ENCODE results near the gene VSIG4. TPM values are rescaled to one million over a fixed set of nuclear protein-coding genes. Genes with fewer than 3 reads are reported as not detected.

The VSIG4 gene
- total and polyA plus RNA-seq, 2 of the 8 experiments (the other 6 are each of a cell fraction or from before 2014, with no cell fraction given) = not detected

DNA sequence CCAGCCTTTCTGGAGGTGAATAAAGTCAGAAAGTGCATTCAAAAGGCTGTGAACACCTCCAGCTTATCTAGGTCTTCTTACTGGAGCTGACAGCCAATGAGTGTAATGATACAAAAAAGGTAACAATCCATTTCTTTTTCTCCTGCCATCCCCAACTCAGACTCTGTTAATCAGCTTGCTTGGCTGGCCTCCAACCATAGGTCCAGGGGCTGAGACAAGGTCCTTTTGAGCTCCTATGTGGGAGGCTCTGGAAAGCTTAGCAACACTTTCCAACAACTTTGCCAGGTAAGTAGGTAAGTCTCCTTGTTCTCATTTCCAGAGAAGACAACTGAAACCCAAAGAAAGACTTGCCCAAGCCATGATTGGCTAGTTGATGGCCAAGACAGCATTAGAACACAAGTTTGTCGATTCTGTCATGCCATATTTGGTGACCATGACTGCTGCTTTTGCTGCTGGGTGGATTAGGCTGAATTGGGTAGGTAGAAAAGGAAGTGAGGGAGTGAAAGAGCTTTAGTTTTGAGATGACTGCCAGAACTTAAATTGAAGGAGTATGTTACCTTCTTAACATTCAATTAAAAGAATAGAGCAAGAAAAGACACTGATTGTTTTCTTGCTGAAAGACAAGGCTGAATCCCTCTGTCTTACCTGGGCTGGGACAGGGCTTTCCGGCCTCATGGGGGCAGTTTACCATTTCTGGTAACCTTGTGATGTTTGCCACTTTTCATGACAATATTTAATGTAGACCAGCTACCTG is 22.8 kb downstream of the VSIG4 start:
- FAIRE-seq = no peak
- no peak overlapping the region for H3K27ac ChIP-seq (ENCODE audit: low read depth, low read length)
- no peaks in the 10 kb centered on the region for H3K27me3 ChIP-seq (replicated peaks in 1 of 4; ENCODE audit: control insufficient read depth in 3 of 4, extremely low read depth in 1 of 4, insufficient read depth in 3 of 4, low read length in 3 of 4)
- POLR2A ChIA-PET (ENCODE audit: partially characterized antibody) = no interaction called here
- H3K23me2 ChIP-seq (ENCODE audit: low read depth, low read length) = no peaks in the 10 kb centered on the region
- H3K4me1 ChIP-seq (replicated peaks in 1 of 4; ENCODE audit: control insufficient read depth in 3 of 4, insufficient read depth in 4 of 4, low read length in 3 of 4) = no peaks in the 10 kb centered on the region; a peak in 2 of 7 replicates
- no peak overlapping the region for H2BK15ac ChIP-seq (ENCODE audit: low read length)
- H3K4me3 ChIP-seq (ENCODE audit: extremely low read depth in 1 of 4, insufficient read depth in 2 of 4, low read depth in 3 of 4, low read length in 4 of 4) = no peak overlapping the region
- no peak overlapping the region for H4K91ac ChIP-seq (replicated peaks; ENCODE audit: insufficient read length, low read length)
- peaks cover 0 to 26% of the 10 kb centered on the region in 2 experiments; a peak in 1 of 4 replicates for H3K9me3 ChIP-seq (ENCODE audit: insufficient read depth in 2 of 2, low read depth in 1 of 2, low read length in 1 of 2)
- no peak for DNase-seq (ENCODE audit: low read depth in 1 of 2, low spot score in 2 of 2)
- no peak overlapping the region for H2BK5ac ChIP-seq (ENCODE audit: low read depth, low read length)
- CTCF ChIA-PET (ENCODE audit: partially characterized antibody) = interaction anchor here (1.2 kb wide), 1 partner anchor 14 kb away, joined by 3 read pairs; no protein-coding TSS in a partner anchor
- no peak for TF ChIP-seq ATF2 (IDR thresholded peaks at IDR 0.05; ENCODE audit: low read length)
- no peak for TF ChIP-seq SP1 (IDR thresholded peaks at IDR 0.05; ENCODE audit: low read depth, low read length)
- TF ChIP-seq RXRA (IDR thresholded peaks at IDR 0.05; ENCODE audit: insufficient read depth, low read depth, low read length) = no peak
- no peak overlapping the region for H3K9ac ChIP-seq (replicated peaks in 1 of 4; ENCODE audit: extremely low read depth in 1 of 4, low read depth in 3 of 4, low read length in 3 of 4)
- H3K56ac ChIP-seq (replicated peaks; ENCODE audit: insufficient read length, low read depth, low read length) = no peak overlapping the region
- 68% methylated on average over 2 of the region's 2 CpGs; no CpG with 5 or more reads in 1 of the 2 experiments for WGBS, 2 experiments (ENCODE audit: extremely low coverage in 1 of 2, insufficient coverage in 1 of 2, insufficient read length in 1 of 2, insufficient replicate concordance in 2 of 2, low coverage in 1 of 2, low lambda C conversion rate in 2 of 2, missing lambda C conversion rate in 1 of 2)
- H3K14ac ChIP-seq (ENCODE audit: insufficient read length) = no peak overlapping the region
- no peak overlapping the region for H3K23ac ChIP-seq (ENCODE audit: insufficient read length)
- no peaks in the 10 kb centered on the region for H3K79me2 ChIP-seq (ENCODE audit: control insufficient read depth in 1 of 2, insufficient read depth in 2 of 2, low read length in 2 of 2)
- H4K5ac ChIP-seq (ENCODE audit: insufficient read length, low read depth, low read length) = no peak overlapping the region
- H3K4ac ChIP-seq (replicated peaks; ENCODE audit: insufficient read length, low read depth, low read length) = no peak overlapping the region
- no peak overlapping the region for H3K18ac ChIP-seq (ENCODE audit: extremely low read depth, low read length)
- no peak overlapping the region for H2BK120ac ChIP-seq (replicated peaks; ENCODE audit: low read depth, low read length)
- H2BK12ac ChIP-seq (ENCODE audit: low read depth, low read length) = no peak overlapping the region
- no peaks in the 10 kb centered on the region for H3K36me3 ChIP-seq (ENCODE audit: control insufficient read depth in 2 of 4, insufficient read depth in 4 of 4, low read length in 3 of 4)
- no peak overlapping the region for H2AK5ac ChIP-seq (ENCODE audit: low read depth, low read length)
- H3K4me2 ChIP-seq (ENCODE audit: insufficient read depth in 1 of 2, low read depth in 2 of 2, low read length in 2 of 2) = no peak overlapping the region
- no peak overlapping the region for H2AFZ ChIP-seq (ENCODE audit: low read length)
- no peak overlapping the region for H4K8ac ChIP-seq (ENCODE audit: extremely low read depth, insufficient read depth, low read length)
- no peaks in the 10 kb centered on the region for H4K20me1 ChIP-seq (replicated peaks in 1 of 2; ENCODE audit: control insufficient read depth in 1 of 2, insufficient read depth in 2 of 2, low read length in 2 of 2)
- no peak overlapping the region for H2BK20ac ChIP-seq (ENCODE audit: low read length)
- H3K79me1 ChIP-seq (ENCODE audit: low read depth, low read length) = no peaks in the 10 kb centered on the region

Data from H1 (cell line).